ENCODE data around the gene TGIF1. TPM values are rescaled to one million over a fixed set of nuclear protein-coding genes. Genes with fewer than 3 reads are reported as not detected.

TGIF1 gene
- total and polyA plus RNA-seq, 9 of the 15 experiments (the other 6 are each of a cell fraction or from before 2014, with no cell fraction given) = 16.1 to 77.7 (median 44.6) TPM

GRCh38 chr18:3449512-3450011, 410 bp upstream of the TGIF1 start:
- in situ Hi-C loops (cut with MboI) = loop anchor here (5.0 to 10.0 kb wide), 4 partner anchors 148 to 515 kb away; no protein-coding TSS in a partner anchor
- no TSS peak for BruUV-seq (replicated peaks)
- POLR2A ChIA-PET = interaction anchor here (0.6 to 4.1 kb wide), 11 partner anchors 13 to 215 kb away, joined by 3 to 35 read pairs (median 4); no protein-coding TSS in a partner anchor
- Histone ChIP-seq H3K4me2 (ENCODE audit: insufficient read depth, low read length) (peak overlapping the region; percentile 99), H3K9ac (ENCODE audit: insufficient read depth in 1 of 2, low read depth in 2 of 2, low read length in 2 of 2) (peak overlapping the region; percentile 91 to 99), H3K4me1 (replicated peaks in 1 of 2; ENCODE audit: control insufficient read depth in 2 of 2, insufficient read depth in 2 of 2, low read length in 2 of 2) (peaks cover 25 to 46% of the 10 kb centered on the region in 2 experiments), H3K79me2 (ENCODE audit: control insufficient read depth, insufficient read depth, low read length) (peaks cover 79% of the 10 kb centered on the region), H4K20me1 (replicated peaks; ENCODE audit: control insufficient read depth, insufficient read depth, low read length) (peaks cover 9% of the 10 kb centered on the region; the same call in 1 of the 2 replicates), H3K36me3 (ENCODE audit: control insufficient read depth, insufficient read depth, low read length) (peaks cover 5% of the 10 kb centered on the region; the same call in 2 of the 3 replicates), H3K27ac (ENCODE audit: extremely low read depth, low read depth, low read length) (peak overlapping the region; percentile 98), H3K4me3 (peak overlapping the region; percentile 87), H3K9me1 (ENCODE audit: control insufficient read depth, insufficient read depth, low read length) (no peaks in the 10 kb centered on the region), H3K27me3 (ENCODE audit: control insufficient read depth in 2 of 2, insufficient read depth in 2 of 2, low read length in 2 of 2) (no peaks in the 10 kb centered on the region), H3K9me3 (replicated peaks; ENCODE audit: control insufficient read depth, insufficient read depth, low read depth, low read length) (no peaks in the 10 kb centered on the region), H2AFZ (ENCODE audit: low read depth, low read length) (peak overlapping the region; percentile 15; the same call in 1 of the 2 replicates)
- WGBS (ENCODE audit: insufficient coverage, low coverage, missing lambda C conversion rate) = under 1% methylated on average over 41 of the region's 47 CpGs
- DNase-seq (ENCODE audit: extremely low read depth in 1 of 4, low spot score in 3 of 4) = peak; percentile 40 to 87 (median 68)
- no peak; the same call in 1 of the 3 replicates for ATAC-seq
- CTCF ChIA-PET (ENCODE audit: low intra/inter-chr PET ratio) = interaction anchor here (1.6 kb wide), 1 partner anchor 168 kb away, joined by 5 read pairs; no protein-coding TSS in a partner anchor
- no peak for FAIRE-seq
- intact Hi-C loops (cut with micrococcal nuclease) = loop anchor here (2.0 kb wide), 3 partner anchors 145 to 217 kb away; no protein-coding TSS in a partner anchor
- TF ChIP-seq ZNF764 (CRISPR knock-in tag; IDR thresholded peaks at IDR 0.05; ENCODE audit: low read depth) (peak; percentile 72), ATF6 (CRISPR knock-in tag; IDR thresholded peaks at IDR 0.05) (no peak; the same call in 1 of the 2 replicates), RFX7 (CRISPR knock-in tag; IDR thresholded peaks at IDR 0.05) (no peak), NFYB (IDR thresholded peaks at IDR 0.05; ENCODE audit: extremely low read depth, insufficient read length) (no peak), ADNP (tag; IDR thresholded peaks at IDR 0.05) (no peak), KAT2B (IDR thresholded peaks at IDR 0.05; ENCODE audit: low read depth, low read length) (no peak), AFF4 (CRISPR knock-in tag; IDR thresholded peaks at IDR 0.05) (no peak), ZNF57 (CRISPR knock-in tag; IDR thresholded peaks at IDR 0.05) (no peak), NR4A1 (CRISPR knock-in tag; IDR thresholded peaks at IDR 0.05) (no peak), NR4A1 (tag; IDR thresholded peaks at IDR 0.05) (no peak), GTF2F1 (IDR thresholded peaks at IDR 0.05; ENCODE audit: low read depth, low read length) (no peak), DMBX1 (CRISPR knock-in tag; IDR thresholded peaks at IDR 0.05; ENCODE audit: borderline replicate concordance) (0 out of 2 replicates have a peak, but pooled peaks have one; percentile 9), ZBTB2 (IDR thresholded peaks at IDR 0.05) (no peak), GABPB1 (CRISPR knock-in tag; IDR thresholded peaks at IDR 0.05) (no peak)

Data from K562 (cell line).